Uterus (tissue), 4 donors: ENCODE measurements around the gene PLPPR5. TPM values are rescaled to one million over a fixed set of nuclear protein-coding genes. Genes with fewer than 3 reads are reported as not detected.

ENCODE experiments used
- DNase-seq, 2 donors: peaks; one replicate each; pipeline ENCODE4 v3.0.0-alpha.2; 2019 to 2020
- H3K27ac ChIP-seq, 2 donors: fragments of 200-600 bp; sonication (generic); 1 replicate in 1 of 2; 2 replicates in 1 of 2; pipeline ENCODE4 v1.5.1; 2016 to 2018
- H3K27me3 ChIP-seq, 2 donors: fragments of 200-600 bp; sonication (generic); one replicate each; pipeline ENCODE4 v1.5.1; 2018 to 2019; ENCODE audit warnings: control low read depth in 1 of 2
- H3K36me3 ChIP-seq, 2 donors: fragments of 200-600 bp; sonication (generic); one replicate each; pipeline ENCODE4 v1.5.1; 2019; ENCODE audit warnings: control low read depth in 1 of 2
- H3K4me1 ChIP-seq, 2 donors: fragments of 200-600 bp; sonication (generic); one replicate each; pipeline ENCODE4 v1.5.1; 2018 to 2019; ENCODE audit warnings: control low read depth in 1 of 2
- H3K4me3 ChIP-seq, 2 donors: fragments of 200-600 bp; sonication (generic); 1 replicate in 1 of 2; 2 replicates in 1 of 2; pipeline ENCODE4 v1.5.1; 2018 to 2019; ENCODE audit warnings: mild to moderate bottlenecking in 1 of 2
- H3K9me3 ChIP-seq, 2 donors: fragments of 200-600 bp; sonication (generic); one replicate each; pipeline ENCODE4 v1.5.1; 2019; ENCODE audit warnings: control low read depth in 1 of 2
- POLR2A ChIP-seq, 2 donors: fragments of 450-650 bp; IDR thresholded peaks; one replicate each; pipeline ENCODE4 v1.6.1; 2016; ENCODE audit warnings: antibody characterized with exemption in 2 of 2, mild to moderate bottlenecking in 1 of 2, moderate library complexity in 1 of 2
- intact Hi-C: fragments of 100-400 bp; cut with DNase I; formaldehyde crosslinking; loops from one replicate; pipeline ENCODE4 v1.15.1; 2023; ENCODE audit warnings: low total_unique reads
- total RNA-seq, 4 donors: library from RNA; depleted of rRNA in 3 of 4; stranded (reverse); fragments of >200 nt in 3 of 4; gene quantifications; one replicate each; pipeline versions ENCODE4 v1.1.0 to v1.2.4, GENCODE V29; 2014 to 2023
- TF ChIP-seq, protein P1 (sequence below), 4 experiments: fragments of 200-600 bp in 2 of 4; fragments of 450-650 bp in 2 of 4; sonication (generic) in 2 of 4; IDR thresholded peaks; one replicate each; pipeline ENCODE4 v1.5.1; 2016 to 2019; ENCODE audit warnings: antibody characterized with exemption in 4 of 4, mild to moderate bottlenecking in 2 of 4, moderate library complexity in 1 of 4
- donor health status: DM: yes; HTN: yes; CAD: no.

The PLPPR5 gene
- total RNA-seq, 4 donors from 2014 or later: 0.76 TPM; not detected in 3

DNA sequence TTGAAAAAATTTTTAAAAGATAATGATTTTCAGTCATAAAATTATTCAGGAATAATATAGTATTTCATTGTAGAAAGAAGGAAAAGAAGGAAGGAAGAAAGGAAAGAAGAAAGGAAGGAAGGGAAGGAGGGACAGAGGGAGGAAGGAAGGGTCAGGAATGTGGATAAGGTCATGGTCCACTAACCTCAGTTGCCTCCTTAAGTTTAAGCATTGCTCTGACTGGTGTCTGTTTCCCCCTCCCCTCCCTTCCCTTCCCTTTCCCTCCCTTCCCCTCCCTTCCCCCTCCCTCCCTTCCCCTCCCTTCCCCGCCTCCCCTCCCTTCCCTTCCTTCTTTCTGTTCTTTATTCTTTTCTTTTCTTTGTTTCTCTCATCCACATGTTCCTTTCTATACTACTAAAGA lies 95.7 kb downstream of the PLPPR5 start:
- Histone ChIP-seq H3K4me1 (no peaks in the 10 kb centered on the region), H3K4me3 (no peak overlapping the region), H3K36me3 (no peaks in the 10 kb centered on the region), H3K27me3 (no peaks in the 10 kb centered on the region), H3K9me3 (no peaks in the 10 kb centered on the region), H3K27ac (no peak overlapping the region)
- intact Hi-C loops: no loop called here
- no peak for DNase-seq
- TF ChIP-seq, protein P1, sequence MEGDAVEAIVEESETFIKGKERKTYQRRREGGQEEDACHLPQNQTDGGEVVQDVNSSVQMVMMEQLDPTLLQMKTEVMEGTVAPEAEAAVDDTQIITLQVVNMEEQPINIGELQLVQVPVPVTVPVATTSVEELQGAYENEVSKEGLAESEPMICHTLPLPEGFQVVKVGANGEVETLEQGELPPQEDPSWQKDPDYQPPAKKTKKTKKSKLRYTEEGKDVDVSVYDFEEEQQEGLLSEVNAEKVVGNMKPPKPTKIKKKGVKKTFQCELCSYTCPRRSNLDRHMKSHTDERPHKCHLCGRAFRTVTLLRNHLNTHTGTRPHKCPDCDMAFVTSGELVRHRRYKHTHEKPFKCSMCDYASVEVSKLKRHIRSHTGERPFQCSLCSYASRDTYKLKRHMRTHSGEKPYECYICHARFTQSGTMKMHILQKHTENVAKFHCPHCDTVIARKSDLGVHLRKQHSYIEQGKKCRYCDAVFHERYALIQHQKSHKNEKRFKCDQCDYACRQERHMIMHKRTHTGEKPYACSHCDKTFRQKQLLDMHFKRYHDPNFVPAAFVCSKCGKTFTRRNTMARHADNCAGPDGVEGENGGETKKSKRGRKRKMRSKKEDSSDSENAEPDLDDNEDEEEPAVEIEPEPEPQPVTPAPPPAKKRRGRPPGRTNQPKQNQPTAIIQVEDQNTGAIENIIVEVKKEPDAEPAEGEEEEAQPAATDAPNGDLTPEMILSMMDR (IDR thresholded peaks at IDR 0.05): no peak
- TF ChIP-seq POLR2A (IDR thresholded peaks at IDR 0.05): no peak

DNA sequence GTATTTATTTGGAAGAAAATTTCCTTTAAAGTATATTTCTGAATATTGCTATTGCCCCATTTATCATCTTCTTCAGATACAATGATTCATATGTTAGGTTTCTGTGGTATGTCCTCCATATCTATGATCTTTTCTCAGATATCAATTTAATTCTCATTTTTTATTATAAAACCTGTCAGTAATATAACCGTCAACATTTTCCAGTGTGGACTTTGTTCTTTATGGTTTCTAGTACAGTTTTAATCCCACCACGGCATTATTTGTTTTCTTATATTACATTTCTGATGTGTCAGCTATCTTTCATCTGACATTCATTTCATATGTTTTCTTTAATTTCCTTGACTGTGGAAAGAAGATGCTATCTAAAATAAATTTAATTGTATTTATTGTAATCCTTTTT lies 97.9 kb downstream of the PLPPR5 start:
- TF ChIP-seq POLR2A (IDR thresholded peaks at IDR 0.05): no peak
- TF ChIP-seq, protein P1 (IDR thresholded peaks at IDR 0.05): no peak
- Histone ChIP-seq H3K9me3 (no peaks in the 10 kb centered on the region), H3K27ac (no peak overlapping the region), H3K36me3 (no peaks in the 10 kb centered on the region), H3K4me3 (no peak overlapping the region), H3K4me1 (no peaks in the 10 kb centered on the region), H3K27me3 (no peaks in the 10 kb centered on the region)
- no peak for DNase-seq
- intact Hi-C loops: no loop called here

DNA sequence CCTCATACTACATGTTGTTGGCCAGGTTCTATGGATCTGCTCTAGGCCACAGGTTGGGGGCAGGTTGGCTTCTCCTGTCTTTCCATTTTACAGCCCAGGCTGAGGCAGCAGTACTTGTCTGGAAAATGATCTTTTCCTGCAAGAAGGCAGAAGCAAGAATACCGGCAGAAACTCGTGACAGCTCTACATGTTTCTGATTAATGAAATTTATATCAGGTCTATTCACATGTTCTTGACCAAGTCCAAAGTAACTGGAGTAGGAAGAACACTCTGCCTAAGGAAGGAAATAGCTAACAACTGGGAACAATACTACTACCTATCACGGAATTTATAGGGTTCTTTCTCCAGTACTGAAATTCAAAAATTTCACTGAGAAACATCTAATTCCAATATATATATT lies 98.3 kb downstream of the PLPPR5 start:
- Histone ChIP-seq H3K4me3 (no peak overlapping the region), H3K9me3 (no peaks in the 10 kb centered on the region), H3K27ac (no peak overlapping the region), H3K36me3 (no peaks in the 10 kb centered on the region), H3K4me1 (no peaks in the 10 kb centered on the region), H3K27me3 (no peaks in the 10 kb centered on the region)
- no peak for DNase-seq
- TF ChIP-seq, protein P1 (IDR thresholded peaks at IDR 0.05): no peak
- no peak for TF ChIP-seq POLR2A (IDR thresholded peaks at IDR 0.05)
- intact Hi-C loops: no loop called here

DNA sequence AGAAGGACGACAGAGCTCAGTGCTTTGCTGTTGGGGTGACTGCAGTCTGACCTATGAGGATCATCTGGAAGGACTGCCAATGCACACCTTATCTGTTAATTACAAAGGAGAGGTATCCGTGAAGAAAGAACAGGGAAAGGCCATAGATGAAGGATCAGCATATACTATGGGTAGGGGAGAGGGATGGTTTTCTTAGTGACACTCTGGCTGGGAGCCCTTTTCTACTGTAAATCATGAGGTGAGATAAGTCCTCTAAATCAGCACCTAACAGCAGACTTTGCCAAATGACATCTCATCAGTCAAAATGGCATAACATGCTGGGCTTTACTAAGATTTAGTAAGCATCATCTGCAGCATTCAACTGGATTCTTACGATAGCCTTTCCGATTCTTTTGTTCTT lies 100.0 kb downstream of the PLPPR5 start:
- H3K36me3 ChIP-seq: no peaks in the 10 kb centered on the region
- no peaks in the 10 kb centered on the region for H3K27me3 ChIP-seq
- intact Hi-C loops: no loop called here
- TF ChIP-seq, protein P1 (IDR thresholded peaks at IDR 0.05): no peak
- no peak for TF ChIP-seq POLR2A (IDR thresholded peaks at IDR 0.05)
- DNase-seq: no peak
- H3K27ac ChIP-seq: no peak overlapping the region
- no peak overlapping the region for H3K4me3 ChIP-seq
- no peaks in the 10 kb centered on the region for H3K9me3 ChIP-seq
- no peaks in the 10 kb centered on the region for H3K4me1 ChIP-seq

DNA sequence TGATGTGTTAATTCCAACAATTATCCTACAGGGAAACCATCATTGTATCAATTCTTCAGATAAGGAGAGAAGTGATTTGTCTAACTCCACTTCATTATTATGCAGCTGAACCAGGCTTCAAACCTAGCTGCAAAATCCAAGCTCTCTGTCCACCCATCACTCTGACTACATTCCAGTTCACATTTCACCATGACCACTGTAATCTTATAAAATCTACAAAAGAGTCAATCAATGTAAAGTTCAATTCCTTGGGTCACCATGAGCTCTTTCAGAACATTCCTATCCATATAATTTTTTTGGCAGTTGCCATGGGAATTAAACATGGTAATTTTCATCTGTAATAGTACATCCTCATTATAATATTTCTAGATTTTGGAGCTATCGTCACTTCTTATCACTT lies 100.9 kb downstream of the PLPPR5 start:
- no peaks in the 10 kb centered on the region for H3K9me3 ChIP-seq

More for the DNA sequence above, 100.9 kb downstream of the PLPPR5 start:
- no peaks in the 10 kb centered on the region for H3K27me3 ChIP-seq
- H3K4me3 ChIP-seq: no peak overlapping the region
- H3K4me1 ChIP-seq: no peaks in the 10 kb centered on the region
- DNase-seq: no peak
- TF ChIP-seq, protein P1 (IDR thresholded peaks at IDR 0.05): no peak
- no peak for TF ChIP-seq POLR2A (IDR thresholded peaks at IDR 0.05)
- intact Hi-C loops: no loop called here
- no peak overlapping the region for H3K27ac ChIP-seq
- H3K36me3 ChIP-seq: no peaks in the 10 kb centered on the region
